H7 (cell line): ENCODE data around the gene CASP9. TPM values are rescaled to one million over a fixed set of nuclear protein-coding genes. Genes with fewer than 3 reads are reported as not detected.

ENCODE experiments used
- DNase-seq: peaks from one replicate; pipeline ENCODE4 v3.0.0; 2012
- H3K27me3 ChIP-seq: 2 replicates; pipeline ENCODE4 v1.6.0; 2011; ENCODE audit warnings: mild to moderate bottlenecking, low read length; ENCODE audit not compliant: control insufficient read depth, insufficient read depth
- H3K36me3 ChIP-seq: replicated peaks from 2 replicates; pipeline ENCODE4 v1.5.1; 2011; ENCODE audit warnings: low read length; ENCODE audit not compliant: control insufficient read depth, insufficient read depth
- H3K4me3 ChIP-seq: 2 replicates; pipeline ENCODE4 v1.5.1; 2011; ENCODE audit warnings: low read depth, mild to moderate bottlenecking, control low read depth, low read length, moderate library complexity; ENCODE audit not compliant: insufficient read depth
- total RNA-seq: library from RNA; depleted of rRNA; stranded (reverse); fragments of >200 nt; shearing (Covaris generic); gene quantifications from 2 replicates; pipeline ENCODE4 v1.2.3, GENCODE V29; 2014; rRNA removed

CASP9 gene
- total RNA-seq, 1 experiment from 2014 or later, result 15.0 TPM

DNA sequence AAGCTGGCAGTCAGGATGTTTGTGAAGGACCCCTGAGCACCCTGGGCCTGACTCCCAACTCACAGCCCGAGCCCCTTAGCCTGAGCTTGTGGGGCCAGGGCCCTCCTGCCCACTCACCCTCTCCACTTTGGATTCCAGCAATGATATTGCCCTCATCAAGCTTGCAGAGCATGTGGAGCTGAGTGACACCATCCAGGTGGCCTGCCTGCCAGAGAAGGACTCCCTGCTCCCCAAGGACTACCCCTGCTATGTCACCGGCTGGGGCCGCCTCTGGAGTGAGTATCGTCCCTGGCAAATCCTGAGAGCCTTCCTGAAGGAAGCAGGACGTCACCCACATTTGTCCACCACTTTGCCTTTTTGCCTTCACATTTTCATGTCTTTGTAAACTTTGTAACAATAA lies 80.7 kb downstream of the CASP9 start:
- no peak for DNase-seq
- no peak overlapping the region for H3K4me3 ChIP-seq
- no peaks in the 10 kb centered on the region; the same call in 1 of the 2 replicates for H3K27me3 ChIP-seq
- H3K36me3 ChIP-seq, result no peaks in the 10 kb centered on the region

DNA sequence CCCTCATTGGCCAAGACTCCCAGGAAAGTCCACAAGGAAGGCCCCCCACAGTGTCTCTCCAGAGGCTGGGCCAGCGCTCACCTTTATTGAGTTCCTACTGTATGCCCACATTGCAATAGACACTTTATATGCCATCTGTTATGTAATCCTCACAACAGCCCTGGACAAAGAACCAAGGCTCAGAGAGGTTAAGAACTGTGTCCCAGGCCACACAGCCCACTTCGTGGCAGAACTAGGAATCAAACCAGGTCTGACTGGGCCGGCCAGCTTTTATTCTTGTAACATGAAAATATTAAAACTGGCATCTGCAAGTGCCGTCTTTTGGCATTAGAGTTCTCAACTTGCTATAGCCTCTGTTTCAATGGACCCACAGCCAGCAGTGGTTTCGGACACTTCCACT lies 81.3 kb downstream of the CASP9 start:
- H3K36me3 ChIP-seq, result no peaks in the 10 kb centered on the region
- H3K27me3 ChIP-seq, result no peaks in the 10 kb centered on the region; the same call in 1 of the 2 replicates
- no peak overlapping the region for H3K4me3 ChIP-seq
- no peak for DNase-seq

DNA sequence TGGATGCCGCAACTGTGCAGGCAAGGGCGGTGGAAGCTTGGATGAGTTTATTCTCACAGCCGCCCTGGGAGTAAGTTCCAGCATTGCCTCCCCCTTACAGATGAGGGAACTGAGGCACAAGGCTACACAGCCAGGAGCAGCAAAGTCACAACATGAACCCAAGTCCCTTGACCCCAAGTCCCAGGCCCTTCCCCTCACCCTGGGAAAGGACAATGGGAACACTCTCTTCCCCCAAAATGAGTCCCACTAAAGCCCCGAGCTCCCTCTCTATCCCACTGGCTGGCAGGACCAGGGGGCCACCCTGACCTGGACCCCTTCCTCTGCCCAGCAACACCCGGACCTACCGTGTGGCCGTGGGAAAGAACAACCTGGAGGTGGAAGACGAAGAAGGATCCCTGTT lies 81.9 kb downstream of the CASP9 start:
- Histone ChIP-seq H3K27me3 (no peaks in the 10 kb centered on the region; the same call in 1 of the 2 replicates), H3K4me3 (no peak overlapping the region), H3K36me3 (no peaks in the 10 kb centered on the region)
- no peak for DNase-seq

Other genes with a start within 250 kb of the CASP9 start
- gene EFHD2, start 114.3 kb downstream of the CASP9 start, total RNA-seq, result 42.9 and 48.3 TPM in 2 replicates
- gene CTRC, start 85.8 kb downstream of the CASP9 start, total RNA-seq, result not detected in 2 replicates
- gene CELA2A, start 67.5 kb downstream of the CASP9 start, total RNA-seq, result not detected in 2 replicates
- gene CELA2B, start 48.1 kb downstream of the CASP9 start, total RNA-seq, result not detected in 2 replicates
- gene DNAJC16, start 2.6 kb upstream of the CASP9 start, total RNA-seq, result 14.7 and 15.7 TPM in 2 replicates
- 6.9 and 7.8 TPM in 2 replicates for gene AGMAT, start 60.8 kb upstream of the CASP9 start, total RNA-seq
- 19.4 and 19.7 TPM in 2 replicates for gene DDI2, start 93.2 kb upstream of the CASP9 start, total RNA-seq
- gene PLEKHM2, start 160.1 kb upstream of the CASP9 start, total RNA-seq, result 79.0 and 79.6 TPM in 2 replicates
- 0.70 and 1.7 TPM in 2 replicates for gene SLC25A34, start 212.0 kb upstream of the CASP9 start, total RNA-seq
- gene TMEM82, start 218.3 kb upstream of the CASP9 start, total RNA-seq, result 1.00 and 2.2 TPM in 2 replicates
- 91.0 and 95.6 TPM in 2 replicates for gene FBLIM1, start 234.6 kb upstream of the CASP9 start, total RNA-seq